Effector memory CD4-positive, alpha-beta T cell (primary cell): Measurements from ENCODE around the gene OR10V1.

Source experiments
- DNase-seq, 3 donors: peaks; one replicate each; pipeline ENCODE4 v3.0.0-alpha.2; 2020
- H3K27ac ChIP-seq: 2 replicates; pipeline ENCODE4 v1.7.0; 2013; ENCODE audit warnings: mild to moderate bottlenecking, low read length, moderate library complexity; ENCODE audit not compliant: insufficient read depth, poor library complexity, severe bottlenecking
- H3K27me3 ChIP-seq: replicated peaks from 2 replicates; pipeline ENCODE4 v1.7.0; 2013; ENCODE audit warnings: mild to moderate bottlenecking, low read length; ENCODE audit not compliant: insufficient read depth, control insufficient read depth, poor library complexity, severe bottlenecking
- H3K36me3 ChIP-seq: 2 replicates; pipeline ENCODE4 v1.7.0; 2013; ENCODE audit warnings: mild to moderate bottlenecking, low read length, moderate library complexity; ENCODE audit not compliant: control insufficient read depth, insufficient read depth
- H3K4me1 ChIP-seq: 2 replicates; pipeline ENCODE4 v1.7.0; 2013; ENCODE audit warnings: low read length, mild to moderate bottlenecking; ENCODE audit not compliant: control insufficient read depth, insufficient read depth, poor library complexity, severe bottlenecking
- H3K4me3 ChIP-seq: 2 replicates; pipeline ENCODE4 v1.7.0; 2013; ENCODE audit warnings: low read length, low read depth, mild to moderate bottlenecking; ENCODE audit not compliant: insufficient read depth, poor library complexity, severe bottlenecking
- H3K9me3 ChIP-seq: 2 replicates; pipeline ENCODE4 v1.7.0; 2013; ENCODE audit warnings: mild to moderate bottlenecking, low read length, moderate library complexity; ENCODE audit not compliant: control insufficient read depth

Gene OR10V1

GRCh38 chr11:59671471-59671870, 42.2 kb downstream of the OR10V1 start:
- Histone ChIP-seq H3K4me3 (no peak overlapping the region), H3K27ac (no peak overlapping the region), H3K9me3 (no peaks in the 10 kb centered on the region), H3K4me1 (peaks cover 15% of the 10 kb centered on the region), H3K36me3 (peaks cover 4% of the 10 kb centered on the region), H3K27me3 (no peaks in the 10 kb centered on the region)
- no peak for DNase-seq

GRCh38 chr11:59669611-59670009, 44.0 kb downstream of the OR10V1 start:
- peak overlapping the region; percentile 73 for H3K4me3 ChIP-seq
- no peaks in the 10 kb centered on the region for H3K27me3 ChIP-seq
- peak in 1 of 3 donors; percentile 1 for DNase-seq
- peaks cover 15% of the 10 kb centered on the region for H3K4me1 ChIP-seq
- peak overlapping the region; percentile 97 for H3K27ac ChIP-seq
- H3K36me3 ChIP-seq = peaks cover 17% of the 10 kb centered on the region
- no peaks in the 10 kb centered on the region for H3K9me3 ChIP-seq

GRCh38 chr11:59668950-59669610, 44.6 kb downstream of the OR10V1 start, which contains the start of gene PATL1:
TSS of gene PATL1 (minus strand) at chr11:59669037. CDS start at chr11:59668895, 142 bp downstream.
- peak within 1 kb of the TSS; percentile 93 for H3K4me3 ChIP-seq
- H3K36me3 ChIP-seq = peaks cover 19% of the 10 kb centered on the region
- peak within 1 kb of the TSS; percentile 97 for H3K27ac ChIP-seq
- H3K27me3 ChIP-seq = no peaks in the 10 kb centered on the region
- peaks cover 15% of the 10 kb centered on the region for H3K4me1 ChIP-seq
- peak; percentile 98 to 99 (median 99) for DNase-seq
- no peaks in the 10 kb centered on the region for H3K9me3 ChIP-seq

GRCh38 chr11:59668188-59668949, 45.3 kb downstream of the OR10V1 start:
- DNase-seq = peak; percentile 63 to 74 (median 63)
- Histone ChIP-seq H3K4me1 (peaks cover 15% of the 10 kb centered on the region), H3K9me3 (no peaks in the 10 kb centered on the region), H3K27me3 (no peaks in the 10 kb centered on the region), H3K36me3 (peaks cover 19% of the 10 kb centered on the region), H3K4me3 (peak overlapping the region; percentile 93), H3K27ac (peak overlapping the region; percentile 97)

- Histone ChIP-seq H3K4me3 (peak overlapping the region; percentile 93), H3K9me3 (no peaks in the 10 kb centered on the region), H3K4me1 (peaks cover 15% of the 10 kb centered on the region), H3K27ac (peak overlapping the region; percentile 97), H3K36me3 (peaks cover 24% of the 10 kb centered on the region), H3K27me3 (no peaks in the 10 kb centered on the region)
- DNase-seq = no peak
These were observed 45.8 kb downstream of the OR10V1 start for GRCh38 chr11:59667812-59668187.

GRCh38 chr11:59666969-59667368, 46.7 kb downstream of the OR10V1 start:
- Histone ChIP-seq H3K9me3 (no peaks in the 10 kb centered on the region), H3K36me3 (peaks cover 24% of the 10 kb centered on the region), H3K27ac (no peak overlapping the region), H3K4me1 (peaks cover 15% of the 10 kb centered on the region), H3K27me3 (no peaks in the 10 kb centered on the region), H3K4me3 (no peak overlapping the region)
- no peak for DNase-seq
